Neural cell (in vitro differentiated cells): ENCODE data around the gene TXNDC11. TPM values are rescaled to one million over a fixed set of nuclear protein-coding genes. Genes with fewer than 3 reads are reported as not detected.

Experiments used
- H2AFZ ChIP-seq: fragments of 200-600, 300-800 bp; sonication (generic), shearing (Covaris generic); 2 replicates; pipeline ENCODE4 v1.6.0; 2014; ENCODE audit warnings: low read depth, mild to moderate bottlenecking, antibody characterized with exemption, low read length, moderate library complexity
- H3F3A ChIP-seq: fragments of 200-600 bp; shearing (Covaris generic); 2 replicates; pipeline ENCODE4 v1.6.1; 2016; ENCODE audit warnings: mild to moderate bottlenecking, moderate library complexity, mixed read lengths, antibody characterized with exemption, low read length; ENCODE audit not compliant: insufficient read depth, poor library complexity, severe bottlenecking
- H3K27ac ChIP-seq: fragments of 200-600, 300-800 bp; sonication (generic), shearing (Covaris generic); 2 replicates; pipeline ENCODE4 v1.5.1; 2014; ENCODE audit warnings: mild to moderate bottlenecking, low read length, moderate library complexity
- H3K27me3 ChIP-seq: fragments of 300-800, 200-600 bp; sonication (generic), shearing (Covaris generic); 2 replicates; pipeline ENCODE4 v1.6.0; 2014; ENCODE audit warnings: mild to moderate bottlenecking, low read depth, low read length, moderate library complexity; ENCODE audit not compliant: insufficient read depth
- H3K36me3 ChIP-seq: fragments of 300-800, 200-600 bp; sonication (generic), shearing (Covaris generic); 2 replicates; pipeline ENCODE4 v1.5.1; 2014; ENCODE audit warnings: mild to moderate bottlenecking, antibody characterized with exemption, low read length, moderate library complexity; ENCODE audit not compliant: insufficient read depth
- H3K4me2 ChIP-seq: fragments of 300-800, 200-600 bp; sonication (generic), shearing (Covaris generic); 2 replicates; pipeline ENCODE4 v1.6.0; 2014; ENCODE audit warnings: mild to moderate bottlenecking, low read length
- H3K4me3 ChIP-seq: fragments of 300-800, 200-600 bp; sonication (generic), shearing (Covaris generic); 2 replicates; pipeline ENCODE4 v1.5.1; 2014; ENCODE audit warnings: mild to moderate bottlenecking, low read length, moderate library complexity
- H3K79me2 ChIP-seq: fragments of 200-600 bp; shearing (Covaris generic); replicated peaks from 2 replicates; pipeline ENCODE4 v1.6.0; 2014; ENCODE audit warnings: mild to moderate bottlenecking, low read length, moderate library complexity; ENCODE audit not compliant: insufficient read depth
- H3K9ac ChIP-seq: fragments of 300-800, 200-600 bp; sonication (generic), shearing (Covaris generic); 2 replicates; pipeline ENCODE4 v1.6.1; 2016; ENCODE audit warnings: mild to moderate bottlenecking, low read length, mixed read lengths
- H3K9me2 ChIP-seq: fragments of 200-600 bp; shearing (Covaris generic); 2 replicates; pipeline ENCODE4 v1.6.1; 2016; ENCODE audit warnings: mild to moderate bottlenecking, low read length, mixed read lengths; ENCODE audit not compliant: insufficient read depth
- H3K9me3 ChIP-seq: fragments of 200-600, 300-800 bp; sonication (generic), shearing (Covaris generic); 2 replicates; pipeline ENCODE4 v1.6.1; 2016; ENCODE audit warnings: mild to moderate bottlenecking, mixed run types, low read length, moderate library complexity, mixed read lengths
- H4K20me1 ChIP-seq: fragments of 200-600 bp; shearing (Covaris generic); 2 replicates; pipeline ENCODE4 v1.6.1; 2016; ENCODE audit warnings: mild to moderate bottlenecking, mixed run types; ENCODE audit not compliant: insufficient read depth
- CTCF ChIP-seq: fragments of 450-650 bp; IDR thresholded peaks from 2 replicates; pipeline ENCODE4 v1.5.1; 2014; ENCODE audit warnings: antibody characterized with exemption, mild to moderate bottlenecking, moderate library complexity; ENCODE audit not compliant: poor library complexity, severe bottlenecking
- EP300 ChIP-seq: fragments of 450-650 bp; conservative IDR thresholded peaks from 2 replicates; pipeline ENCODE4 v1.6.1; 2014; ENCODE audit warnings: antibody characterized with exemption, mild to moderate bottlenecking, moderate library complexity; ENCODE audit not compliant: poor library complexity, severe bottlenecking
- EZH2 ChIP-seq: fragments of 200-600, 300-800 bp; shearing (Covaris generic), sonication (generic); IDR thresholded peaks from 2 replicates; pipeline ENCODE4 v1.6.1; 2014; ENCODE audit warnings: antibody characterized with exemption, low read length, borderline replicate concordance, mild to moderate bottlenecking; ENCODE audit not compliant: insufficient read depth, poor library complexity, severe bottlenecking
- MXI1 ChIP-seq: fragments of 450-650 bp; conservative IDR thresholded peaks from 2 replicates; pipeline ENCODE4 v1.6.1; 2014; ENCODE audit warnings: antibody characterized with exemption, mild to moderate bottlenecking; ENCODE audit not compliant: poor library complexity, severe bottlenecking
- POLR2AphosphoS5 ChIP-seq: IDR thresholded peaks from 2 replicates; pipeline ENCODE4 v1.6.1; 2012
- RAD21 ChIP-seq: fragments of 450-650 bp; conservative IDR thresholded peaks from 2 replicates; pipeline ENCODE4 v1.6.1; 2014; ENCODE audit warnings: antibody characterized with exemption, mild to moderate bottlenecking, moderate library complexity
- SMC3 ChIP-seq: fragments of 450-650 bp; conservative IDR thresholded peaks from 2 replicates; pipeline ENCODE4 v1.6.1; 2014; ENCODE audit warnings: antibody characterized with exemption, mild to moderate bottlenecking, moderate library complexity; ENCODE audit not compliant: poor library complexity
- TAF1 ChIP-seq: IDR thresholded peaks from 2 replicates; pipeline ENCODE4 v1.6.1; 2012; ENCODE audit warnings: low read depth
- polyA minus RNA-seq: library from RNA; depleted of rRNA, polyadenylated mRNA; stranded (reverse); fragments of >200 nt; gene quantifications from 2 replicates; pipeline ENCODE4 v1.2.3, GENCODE V29; 2014
- polyA plus RNA-seq: library from polyadenylated mRNA; depleted of rRNA; stranded (reverse); fragments of >200 nt; gene quantifications from 2 replicates; pipeline ENCODE4 v1.2.3, GENCODE V29; 2014
- TF ChIP-seq, protein P1 (sequence below): IDR thresholded peaks from 2 replicates; pipeline ENCODE4 v1.6.1; 2012; ENCODE audit warnings: borderline replicate concordance

Gene TXNDC11
- polyA plus RNA-seq: 10.9 and 18.2 TPM in 2 replicates
- 19.6 and 20.2 TPM in 2 replicates for polyA minus RNA-seq

DNA sequence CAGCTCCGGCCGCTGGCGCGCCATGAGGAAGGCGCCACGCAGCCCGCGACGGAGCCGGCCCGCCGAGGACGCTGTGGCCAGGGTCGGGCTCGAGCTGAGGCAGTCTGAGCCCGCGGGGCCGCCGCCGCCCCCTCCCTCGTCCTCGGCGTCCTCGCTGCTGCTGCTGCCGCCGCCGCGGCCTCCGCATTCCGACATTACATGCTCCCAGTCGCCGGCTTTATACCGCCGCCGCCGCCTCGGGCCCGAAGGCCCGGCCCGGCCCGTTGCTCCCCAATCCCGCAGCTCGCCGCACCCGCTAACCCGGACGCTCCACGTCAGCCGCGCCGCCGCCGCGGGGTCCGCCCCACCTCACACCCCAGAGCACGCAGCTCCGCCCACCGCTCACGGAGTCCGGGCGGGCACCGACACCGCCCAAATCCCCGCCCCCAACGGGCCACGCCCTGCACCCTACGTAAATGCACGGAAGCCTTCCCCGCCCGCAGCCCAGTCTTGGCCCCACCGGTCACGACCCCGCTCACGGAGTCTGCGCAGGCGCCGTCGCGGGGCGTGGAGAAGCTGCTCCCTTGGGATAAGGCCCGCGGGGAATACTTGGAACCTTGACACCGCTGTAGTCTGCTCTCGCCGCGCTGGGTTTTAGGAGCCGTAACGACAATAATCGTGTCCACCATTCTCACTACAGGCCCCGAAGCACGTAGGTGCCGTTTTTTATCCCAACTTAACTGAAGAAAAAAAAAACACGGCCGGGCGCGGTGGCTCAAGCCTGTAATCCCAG, at the start of gene TXNDC11:
Gene TXNDC11, minus strand, starts transcription at position 322 of the 772 bp plus-strand sequence. Its CDS starts 127 bp downstream, at position 195.
- H3K4me2 ChIP-seq: peak within 1 kb of the TSS; percentile 75
- peak within 1 kb of the TSS; percentile 61 for H3K27ac ChIP-seq
- no peaks in the 10 kb centered on the region for H3K27me3 ChIP-seq
- H3K79me2 ChIP-seq: peaks cover 27% of the 10 kb centered on the region
- H4K20me1 ChIP-seq: no peaks in the 10 kb centered on the region
- no peaks in the 10 kb centered on the region for H3K9me2 ChIP-seq
- H2AFZ ChIP-seq: peak within 1 kb of the TSS; percentile 60
- H3K4me3 ChIP-seq: peak within 1 kb of the TSS; percentile 98
- no peaks in the 10 kb centered on the region for H3F3A ChIP-seq
- peak within 1 kb of the TSS; percentile 78 for H3K9ac ChIP-seq
- H3K36me3 ChIP-seq: no peaks in the 10 kb centered on the region
- no peaks in the 10 kb centered on the region for H3K9me3 ChIP-seq
- TF ChIP-seq SMC3: peak; percentile 50
- TF ChIP-seq TAF1: no peak
- peak; percentile 86 for TF ChIP-seq MXI1
- peak; percentile 44 for TF ChIP-seq EP300
- TF ChIP-seq, protein P1, sequence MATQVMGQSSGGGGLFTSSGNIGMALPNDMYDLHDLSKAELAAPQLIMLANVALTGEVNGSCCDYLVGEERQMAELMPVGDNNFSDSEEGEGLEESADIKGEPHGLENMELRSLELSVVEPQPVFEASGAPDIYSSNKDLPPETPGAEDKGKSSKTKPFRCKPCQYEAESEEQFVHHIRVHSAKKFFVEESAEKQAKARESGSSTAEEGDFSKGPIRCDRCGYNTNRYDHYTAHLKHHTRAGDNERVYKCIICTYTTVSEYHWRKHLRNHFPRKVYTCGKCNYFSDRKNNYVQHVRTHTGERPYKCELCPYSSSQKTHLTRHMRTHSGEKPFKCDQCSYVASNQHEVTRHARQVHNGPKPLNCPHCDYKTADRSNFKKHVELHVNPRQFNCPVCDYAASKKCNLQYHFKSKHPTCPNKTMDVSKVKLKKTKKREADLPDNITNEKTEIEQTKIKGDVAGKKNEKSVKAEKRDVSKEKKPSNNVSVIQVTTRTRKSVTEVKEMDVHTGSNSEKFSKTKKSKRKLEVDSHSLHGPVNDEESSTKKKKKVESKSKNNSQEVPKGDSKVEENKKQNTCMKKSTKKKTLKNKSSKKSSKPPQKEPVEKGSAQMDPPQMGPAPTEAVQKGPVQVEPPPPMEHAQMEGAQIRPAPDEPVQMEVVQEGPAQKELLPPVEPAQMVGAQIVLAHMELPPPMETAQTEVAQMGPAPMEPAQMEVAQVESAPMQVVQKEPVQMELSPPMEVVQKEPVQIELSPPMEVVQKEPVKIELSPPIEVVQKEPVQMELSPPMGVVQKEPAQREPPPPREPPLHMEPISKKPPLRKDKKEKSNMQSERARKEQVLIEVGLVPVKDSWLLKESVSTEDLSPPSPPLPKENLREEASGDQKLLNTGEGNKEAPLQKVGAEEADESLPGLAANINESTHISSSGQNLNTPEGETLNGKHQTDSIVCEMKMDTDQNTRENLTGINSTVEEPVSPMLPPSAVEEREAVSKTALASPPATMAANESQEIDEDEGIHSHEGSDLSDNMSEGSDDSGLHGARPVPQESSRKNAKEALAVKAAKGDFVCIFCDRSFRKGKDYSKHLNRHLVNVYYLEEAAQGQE: no peak
- TF ChIP-seq POLR2AphosphoS5: peak; percentile 52

- Histone ChIP-seq H3F3A (no peaks in the 10 kb centered on the region), H3K79me2 (peaks cover 74% of the 10 kb centered on the region), H3K4me2 (no peak overlapping the region), H3K27me3 (no peaks in the 10 kb centered on the region), H3K9ac (no peak overlapping the region), H3K36me3 (no peaks in the 10 kb centered on the region), H3K9me3 (no peaks in the 10 kb centered on the region), H2AFZ (no peak overlapping the region), H4K20me1 (no peaks in the 10 kb centered on the region), H3K27ac (no peak overlapping the region), H3K4me3 (no peak overlapping the region), H3K9me2 (no peaks in the 10 kb centered on the region)
- TF ChIP-seq POLR2AphosphoS5 (no peak), MXI1 (no peak), CTCF (no peak), EP300 (no peak), TAF1 (no peak), RAD21 (no peak), SMC3 (no peak), EZH2 (no peak)
- TF ChIP-seq, protein P1: no peak
Measured at GRCh38 chr16:11791144-11791828, 48.6 kb upstream of the TXNDC11 start.
